GM18951 (cell line): Measurements from ENCODE around the gene SHOX.
"Not testable (repeated sequence)": the region's sequence is repeated elsewhere in the genome, so short reads cannot be mapped to it uniquely, and the experiment has no call there.

ENCODE experiments used
- POLR2A ChIP-seq: IDR thresholded peaks from 4 replicates; pipeline ENCODE4 v1.6.1; 2011; ENCODE audit warnings: mild to moderate bottlenecking; ENCODE audit not compliant: insufficient read length, insufficient read depth; ENCODE audit errors: extremely low read depth
- in situ Hi-C: fragments of 300-500 bp; cut with MboI; formaldehyde crosslinking; loops from one replicate; pipeline ENCODE4 v1.12.0; 2022; ENCODE audit warnings: low sequenced_read_pairs, mixed read lengths, inconsistent platforms; ENCODE audit not compliant: unreplicated experiment

The SHOX gene

GRCh38 chrX:638482-639131 is 8.0 kb downstream of the SHOX start:
- TF ChIP-seq POLR2A: no peak
- in situ Hi-C loops: no loop called here

GRCh38 chrX:639151-639550 is 8.6 kb downstream of the SHOX start:
- no peak for TF ChIP-seq POLR2A
- in situ Hi-C loops: no loop called here

- in situ Hi-C loops: no loop called here
- no peak for TF ChIP-seq POLR2A
Measured at GRCh38 chrX:640641-641040, 10.1 kb downstream of the SHOX start.

DNA sequence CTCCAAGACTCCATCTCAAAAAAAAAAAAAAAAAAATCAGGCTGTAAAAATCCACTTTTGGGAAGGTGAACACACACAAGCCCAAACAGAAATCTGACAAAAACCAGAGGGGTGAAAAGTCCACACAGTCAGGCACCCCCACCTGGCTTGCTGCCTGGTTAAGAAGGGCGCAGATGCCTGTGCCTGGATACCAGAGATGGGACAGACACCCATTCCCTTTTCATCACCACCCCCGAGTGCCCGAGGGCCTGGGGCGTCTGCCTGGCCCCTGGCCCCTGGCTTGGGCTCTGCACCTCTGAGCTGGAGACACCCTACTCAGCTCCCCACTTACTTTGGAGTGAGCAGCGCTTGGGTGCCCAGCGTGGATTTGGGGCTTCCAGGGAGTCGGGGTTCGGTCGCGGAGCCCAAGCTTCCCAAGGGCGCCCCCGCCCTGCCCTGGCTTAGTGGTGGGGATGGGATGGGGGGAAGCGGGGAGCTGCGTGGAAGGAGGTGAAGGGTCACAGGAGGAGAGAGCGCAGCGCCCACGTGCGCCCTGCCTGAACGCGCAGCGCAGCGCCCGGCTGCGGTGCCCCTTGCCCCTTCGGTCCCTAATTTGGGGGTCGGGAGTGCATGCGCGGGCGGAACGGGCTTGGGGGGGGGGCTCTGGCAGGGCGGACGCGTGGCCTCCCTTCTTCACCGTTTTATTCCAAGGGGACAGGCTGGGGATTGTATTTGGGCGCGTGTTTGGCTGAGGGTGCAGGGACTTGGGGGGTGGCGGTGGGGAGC is 11.3 kb downstream of the SHOX start:
- TF ChIP-seq POLR2A: no peak
- in situ Hi-C loops: no loop called here

DNA sequence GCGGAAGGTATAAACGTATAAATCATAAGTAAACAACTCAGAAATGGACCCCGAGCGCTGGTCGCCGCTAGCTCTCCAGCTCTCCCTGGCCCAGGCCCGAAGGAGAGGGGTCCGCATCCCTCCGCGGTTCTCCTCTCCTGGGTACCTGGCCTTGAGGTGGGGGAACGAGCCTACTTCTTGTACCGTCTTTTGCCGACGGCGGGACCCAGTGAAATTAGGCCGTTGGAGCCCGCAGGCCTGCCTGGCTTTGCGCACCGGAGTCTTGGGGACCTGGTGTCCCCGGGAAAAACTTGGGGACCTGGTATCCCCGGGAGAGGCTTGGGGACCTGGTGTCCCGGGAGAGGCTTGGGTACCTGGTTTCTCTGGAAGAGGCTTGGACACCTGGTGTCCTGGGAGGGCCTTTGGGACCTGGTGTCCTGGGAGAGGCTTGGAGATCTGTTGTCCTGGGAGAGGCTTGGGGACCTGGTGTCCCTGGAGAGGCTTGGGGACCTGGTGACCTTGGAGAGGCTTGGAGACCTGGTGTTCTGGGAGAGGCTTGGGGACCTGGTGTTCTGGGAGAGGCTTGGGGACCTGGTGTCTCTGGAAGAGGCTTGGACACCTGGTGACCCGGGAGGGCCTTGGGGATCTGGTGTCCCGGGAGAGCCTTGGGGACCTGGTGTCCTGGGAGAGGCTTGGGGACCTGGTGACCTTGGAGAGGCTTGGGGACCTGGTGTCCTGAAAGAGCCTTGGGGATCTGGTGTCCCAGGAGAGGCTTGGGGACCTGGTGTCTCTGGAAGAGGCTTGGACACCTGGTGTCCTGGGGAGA is 12.0 kb downstream of the SHOX start:
- in situ Hi-C loops: no loop called here
- no peak for TF ChIP-seq POLR2A

- in situ Hi-C loops: no loop called here
- TF ChIP-seq POLR2A: no peak
Measured at GRCh38 chrX:643241-643595, 12.6 kb downstream of the SHOX start.

- TF ChIP-seq POLR2A: no peak
- in situ Hi-C loops: no loop called here
Measured at GRCh38 chrX:643911-644303, 13.3 kb downstream of the SHOX start.

DNA sequence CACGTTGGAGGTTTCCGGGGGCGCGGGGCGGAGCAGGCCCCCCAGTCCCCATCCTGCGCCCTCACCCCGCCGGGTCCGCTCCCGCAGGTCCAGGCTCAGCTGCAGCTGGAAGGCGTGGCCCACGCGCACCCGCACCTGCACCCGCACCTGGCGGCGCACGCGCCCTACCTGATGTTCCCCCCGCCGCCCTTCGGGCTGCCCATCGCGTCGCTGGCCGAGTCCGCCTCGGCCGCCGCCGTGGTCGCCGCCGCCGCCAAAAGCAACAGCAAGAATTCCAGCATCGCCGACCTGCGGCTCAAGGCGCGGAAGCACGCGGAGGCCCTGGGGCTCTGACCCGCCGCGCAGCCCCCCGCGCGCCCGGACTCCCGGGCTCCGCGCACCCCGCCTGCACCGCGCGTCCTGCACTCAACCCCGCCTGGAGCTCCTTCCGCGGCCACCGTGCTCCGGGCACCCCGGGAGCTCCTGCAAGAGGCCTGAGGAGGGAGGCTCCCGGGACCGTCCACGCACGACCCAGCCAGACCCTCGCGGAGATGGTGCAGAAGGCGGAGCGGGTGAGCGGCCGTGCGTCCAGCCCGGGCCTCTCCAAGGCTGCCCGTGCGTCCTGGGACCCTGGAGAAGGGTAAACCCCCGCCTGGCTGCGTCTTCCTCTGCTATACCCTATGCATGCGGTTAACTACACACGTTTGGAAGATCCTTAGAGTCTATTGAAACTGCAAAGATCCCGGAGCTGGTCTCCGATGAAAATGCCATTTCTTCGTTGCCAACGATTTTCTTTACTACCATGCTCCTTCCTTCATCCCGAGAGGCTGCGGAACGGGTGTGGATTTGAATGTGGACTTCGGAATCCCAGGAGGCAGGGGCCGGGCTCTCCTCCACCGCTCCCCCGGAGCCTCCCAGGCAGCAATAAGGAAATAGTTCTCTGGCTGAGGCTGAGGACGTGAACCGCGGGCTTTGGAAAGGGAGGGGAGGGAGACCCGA is 14.0 kb downstream of the SHOX start:
- in situ Hi-C loops: no loop called here

GRCh38 chrX:646228-646495 is 15.6 kb downstream of the SHOX start:
- no peak for TF ChIP-seq POLR2A
- in situ Hi-C loops: no loop called here

More for the DNA sequence above, 14.0 kb downstream of the SHOX start:
- no peak for TF ChIP-seq POLR2A

DNA sequence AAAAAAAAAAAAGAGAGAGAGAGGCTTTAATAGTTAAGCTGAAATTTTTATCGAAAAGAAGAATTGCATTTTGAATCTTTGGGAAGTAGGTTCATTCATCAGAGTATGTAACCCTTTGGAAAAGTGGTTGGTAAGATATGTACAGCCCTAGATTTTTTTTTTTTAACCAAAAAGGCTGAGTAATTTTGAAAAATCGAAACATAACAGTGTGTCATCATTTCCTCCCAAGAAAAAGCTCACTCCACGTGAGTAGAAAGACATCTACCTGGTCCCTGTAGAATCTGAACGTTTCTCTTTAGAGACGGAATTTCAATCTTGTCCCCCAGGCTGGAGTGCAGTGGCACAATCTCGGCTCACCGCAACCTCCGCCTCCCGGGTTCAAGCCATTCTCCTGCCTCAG is 16.2 kb downstream of the SHOX start:
- in situ Hi-C loops: no loop called here
- TF ChIP-seq POLR2A: no peak

DNA sequence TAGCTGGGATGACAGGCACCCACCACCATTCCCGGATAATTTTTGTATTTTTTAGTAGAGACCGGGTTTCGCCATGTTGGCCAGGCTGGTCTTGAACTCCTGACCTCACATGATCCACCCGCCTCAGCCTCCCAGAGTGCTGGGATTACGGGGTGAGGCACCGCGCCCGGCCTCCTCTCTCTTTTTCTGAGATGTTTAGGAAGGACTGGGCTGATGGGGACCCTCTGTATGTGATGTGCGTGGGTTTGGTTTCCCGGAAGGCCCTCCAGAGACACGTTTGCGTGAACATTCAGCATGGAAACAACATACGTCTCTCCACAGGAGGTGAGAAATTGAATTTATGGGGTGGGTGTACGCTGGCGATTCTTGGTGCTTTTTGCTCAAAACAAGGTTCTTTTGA is 18.6 kb downstream of the SHOX start:
- in situ Hi-C loops: no loop called here

DNA sequence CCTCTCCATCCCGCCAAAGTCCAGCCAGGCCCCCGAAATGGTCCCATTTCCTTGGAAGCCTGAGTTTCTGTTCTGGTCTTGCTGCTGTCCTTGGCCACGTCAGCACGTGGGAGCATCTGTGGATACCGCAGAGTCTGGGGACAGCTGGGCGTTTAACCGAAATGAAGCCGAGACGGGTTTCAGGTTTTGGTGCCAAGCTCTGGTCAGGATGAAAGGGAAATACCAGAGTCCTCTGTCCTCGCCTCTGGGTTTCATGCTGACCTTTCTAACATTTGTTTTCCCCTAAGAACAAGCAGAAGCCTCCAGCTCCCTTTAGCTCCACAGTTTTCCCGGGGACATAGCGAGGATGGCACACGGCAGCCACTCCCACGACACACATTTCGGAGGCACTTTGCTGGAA is 19.7 kb downstream of the SHOX start:
- in situ Hi-C loops: no loop called here
- no peak for TF ChIP-seq POLR2A

More for the DNA sequence above, 18.6 kb downstream of the SHOX start:
- TF ChIP-seq POLR2A: no peak

DNA sequence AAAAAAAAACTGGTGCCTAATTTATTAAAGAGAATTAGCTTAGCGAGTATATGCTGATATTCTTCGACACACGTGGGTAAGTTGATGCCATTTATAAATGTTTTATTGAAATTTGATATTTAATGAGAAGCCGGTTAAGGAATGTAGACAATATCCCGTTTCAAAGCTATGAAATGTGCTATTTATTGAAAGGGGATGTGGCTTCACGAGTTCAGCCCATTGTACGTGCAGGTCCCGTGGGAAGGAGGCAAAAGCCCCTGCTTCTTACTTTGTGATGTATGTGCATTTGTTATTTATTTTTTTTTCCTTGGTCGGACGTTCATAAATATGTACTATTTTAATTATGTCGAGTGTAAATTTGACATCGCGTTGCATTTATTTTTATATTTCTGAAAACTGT is 20.2 kb downstream of the SHOX start:
- in situ Hi-C loops: no loop called here
- no peak for TF ChIP-seq POLR2A

DNA sequence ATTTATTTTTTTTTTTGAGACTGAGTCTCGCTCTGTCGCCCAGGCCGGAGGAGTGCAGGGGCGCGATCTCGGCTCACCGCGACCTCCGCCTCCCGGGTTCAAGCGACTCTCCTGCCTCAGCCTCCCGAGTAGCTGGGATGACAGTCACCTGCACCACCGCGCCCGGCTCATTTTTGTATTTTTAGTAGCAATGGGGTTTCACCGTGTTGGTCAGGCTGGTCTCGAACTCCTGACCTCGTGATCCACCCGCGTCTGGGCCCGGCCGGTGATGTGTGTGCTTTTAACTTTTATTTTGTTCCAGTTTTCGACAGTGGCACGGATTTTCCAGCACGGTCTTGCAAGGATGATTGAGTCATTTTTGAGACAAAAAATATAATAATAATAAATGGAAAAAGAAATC is 21.3 kb downstream of the SHOX start:
- in situ Hi-C loops: not testable (repeated sequence)
